NT2/D1 (cell line): ENCODE results near the gene NR1I3.

Source experiments
- DNase-seq: peaks from one replicate; pipeline ENCODE4 v3.0.0-alpha.2; 2011; ENCODE audit warnings: low read depth, low spot score
- H3K27me3 ChIP-seq: 2 replicates; pipeline ENCODE4 v1.6.0; 2011; ENCODE audit warnings: mild to moderate bottlenecking; ENCODE audit not compliant: insufficient read length, insufficient read depth
- H3K36me3 ChIP-seq: 2 replicates; pipeline ENCODE4 v1.6.1; 2011; ENCODE audit warnings: mild to moderate bottlenecking, low read length, mixed read lengths; ENCODE audit not compliant: insufficient read depth, insufficient read length
- H3K4me1 ChIP-seq: 2 replicates; pipeline ENCODE4 v1.5.1; 2011; ENCODE audit not compliant: insufficient read depth, insufficient read length
- H3K4me3 ChIP-seq: 2 replicates; pipeline ENCODE4 v1.5.1; 2011; ENCODE audit warnings: low read depth; ENCODE audit not compliant: insufficient read length
- H3K9ac ChIP-seq: 2 replicates; pipeline ENCODE4 v1.6.0; 2011; ENCODE audit warnings: low read depth; ENCODE audit not compliant: insufficient read length
- H3K9me3 ChIP-seq: 2 replicates; pipeline ENCODE4 v1.5.1; 2011; ENCODE audit warnings: mild to moderate bottlenecking, low read length; ENCODE audit not compliant: insufficient read depth
- SUZ12 ChIP-seq: IDR thresholded peaks from 2 replicates; pipeline ENCODE4 v1.6.1; 2011; ENCODE audit not compliant: insufficient read length, insufficient read depth; ENCODE audit errors: extremely low read depth
- YY1 ChIP-seq: IDR thresholded peaks from 2 replicates; pipeline ENCODE4 v1.6.1; 2011; ENCODE audit not compliant: insufficient read length, insufficient read depth
- ZNF274 ChIP-seq: IDR thresholded peaks from 2 replicates; pipeline ENCODE4 v1.6.1; 2011; ENCODE audit warnings: mild to moderate bottlenecking, low read depth, low read length

Gene NR1I3

DNA sequence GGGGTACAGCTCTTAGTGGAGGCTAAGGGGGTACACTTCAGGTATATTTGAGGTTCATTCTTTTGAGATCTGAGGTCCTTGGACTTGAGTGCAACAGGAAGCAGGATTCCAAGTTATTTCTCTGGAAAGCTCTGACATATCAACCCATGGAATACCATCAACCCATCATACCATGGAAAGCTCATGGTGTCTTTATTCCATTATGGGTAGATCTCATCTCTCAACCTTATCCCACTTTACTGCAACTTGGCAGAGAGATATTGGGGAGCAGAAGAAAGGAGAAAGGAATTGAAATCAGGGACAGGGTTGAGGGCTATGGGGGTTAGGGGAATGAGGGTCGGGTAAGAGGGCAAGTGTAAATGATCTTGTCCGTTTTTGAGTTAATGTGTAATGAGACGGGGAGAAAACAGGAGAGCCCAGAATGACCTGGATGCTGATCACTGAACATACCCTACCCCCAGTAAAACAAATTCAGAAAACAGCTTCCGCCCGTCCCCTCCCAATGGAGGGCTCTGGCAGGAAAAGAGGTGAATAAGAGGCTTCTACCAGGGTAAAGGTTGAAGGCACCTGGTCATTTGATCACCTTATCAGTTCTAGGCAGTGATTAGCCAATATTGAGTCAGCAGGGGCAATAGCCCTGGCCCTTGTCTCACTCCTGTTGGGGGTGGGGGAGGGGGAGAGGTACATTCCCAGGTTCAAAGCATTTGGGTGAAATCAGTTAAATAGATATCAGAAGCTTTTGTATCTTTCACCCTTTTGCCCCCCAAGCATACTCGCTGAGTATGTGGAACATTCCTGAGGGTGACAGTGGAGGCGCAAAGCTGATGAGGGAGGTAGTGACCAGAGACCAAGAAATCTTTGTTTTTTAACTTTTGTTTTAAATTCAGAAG, 14.0 kb downstream of the NR1I3 start:
- H3K27me3 ChIP-seq, result no peaks in the 10 kb centered on the region
- peaks cover 16% of the 10 kb centered on the region for H3K4me1 ChIP-seq
- peaks cover 16% of the 10 kb centered on the region for H3K36me3 ChIP-seq
- DNase-seq, result no peak
- no peaks in the 10 kb centered on the region for H3K9me3 ChIP-seq
- no peak overlapping the region for H3K4me3 ChIP-seq
- TF ChIP-seq YY1 (no peak), SUZ12 (no peak), ZNF274 (no peak)
- H3K9ac ChIP-seq, result no peak overlapping the region

DNA sequence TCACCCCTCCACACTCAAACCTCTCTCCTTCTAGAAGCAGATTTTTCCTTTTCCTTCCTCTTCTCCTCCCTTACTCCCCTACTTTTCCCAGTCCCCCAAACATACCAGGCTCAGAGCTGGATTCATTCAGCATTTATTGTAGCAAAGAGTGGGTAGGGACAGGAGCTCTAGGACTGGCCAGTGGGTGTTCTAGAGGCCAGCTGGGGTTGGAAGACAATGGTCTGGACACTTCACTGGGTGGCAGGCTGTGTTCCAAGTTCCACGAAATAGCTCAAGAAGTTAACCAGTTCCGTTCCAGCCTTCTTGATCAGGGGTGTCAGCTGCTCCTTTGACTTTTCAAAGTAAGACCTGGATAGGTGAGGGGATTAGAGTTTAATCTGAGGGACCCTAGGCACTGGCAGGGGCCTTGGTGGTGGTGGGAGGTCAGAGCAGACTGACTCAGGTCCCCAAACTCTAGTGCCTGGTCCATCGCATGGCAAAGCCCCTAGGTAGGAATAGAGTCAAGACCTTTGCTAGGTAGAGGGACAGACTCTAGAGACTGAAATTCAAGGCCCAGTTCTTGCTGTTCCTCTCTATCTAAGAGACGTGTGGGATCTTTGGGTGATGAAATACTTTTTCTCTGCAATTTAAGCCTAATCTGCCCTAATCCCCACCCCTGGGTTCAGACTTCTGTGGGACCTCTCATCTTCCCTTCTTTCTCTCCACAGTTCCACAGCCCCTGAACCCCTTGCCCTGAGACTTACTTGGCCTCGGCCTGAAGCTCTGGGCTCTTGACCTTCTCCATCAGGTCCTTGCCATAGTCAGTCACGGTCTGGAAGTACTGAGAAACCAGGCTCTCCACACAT, 15.6 kb downstream of the NR1I3 start:
- H3K4me1 ChIP-seq, result peaks cover 17% of the 10 kb centered on the region
- no peaks in the 10 kb centered on the region for H3K36me3 ChIP-seq
- DNase-seq, result no peak
- H3K27me3 ChIP-seq, result no peaks in the 10 kb centered on the region
- H3K9me3 ChIP-seq, result no peaks in the 10 kb centered on the region
- no peak for TF ChIP-seq YY1
- H3K4me3 ChIP-seq, result no peak overlapping the region
- no peak overlapping the region for H3K9ac ChIP-seq

DNA sequence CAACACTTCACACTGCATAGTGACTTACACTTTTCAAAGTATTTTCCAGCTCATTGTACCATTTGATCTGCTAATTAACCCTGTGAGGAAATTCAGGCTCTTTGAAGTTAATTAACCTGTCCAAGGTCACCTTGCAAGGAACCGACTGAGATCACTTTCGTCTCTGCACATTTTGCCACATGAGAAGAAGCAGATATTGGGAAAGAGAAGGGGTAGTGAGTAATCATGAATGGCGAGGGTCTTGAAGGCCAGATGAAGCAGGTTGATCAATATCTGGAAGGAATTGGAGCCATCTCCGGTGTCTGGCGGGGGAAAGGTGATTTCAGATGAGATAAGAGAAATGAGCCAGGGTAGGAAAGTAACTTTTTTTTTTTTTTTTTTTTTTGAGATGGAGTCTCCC, 18.0 kb downstream of the NR1I3 start:
- Histone ChIP-seq H3K4me3 (no peak overlapping the region), H3K36me3 (peaks cover 8% of the 10 kb centered on the region), H3K27me3 (no peaks in the 10 kb centered on the region), H3K9ac (no peak overlapping the region), H3K4me1 (peaks cover 15% of the 10 kb centered on the region), H3K9me3 (no peaks in the 10 kb centered on the region)
- TF ChIP-seq SUZ12 (no peak), ZNF274 (no peak), YY1 (no peak)
- no peak for DNase-seq

DNA sequence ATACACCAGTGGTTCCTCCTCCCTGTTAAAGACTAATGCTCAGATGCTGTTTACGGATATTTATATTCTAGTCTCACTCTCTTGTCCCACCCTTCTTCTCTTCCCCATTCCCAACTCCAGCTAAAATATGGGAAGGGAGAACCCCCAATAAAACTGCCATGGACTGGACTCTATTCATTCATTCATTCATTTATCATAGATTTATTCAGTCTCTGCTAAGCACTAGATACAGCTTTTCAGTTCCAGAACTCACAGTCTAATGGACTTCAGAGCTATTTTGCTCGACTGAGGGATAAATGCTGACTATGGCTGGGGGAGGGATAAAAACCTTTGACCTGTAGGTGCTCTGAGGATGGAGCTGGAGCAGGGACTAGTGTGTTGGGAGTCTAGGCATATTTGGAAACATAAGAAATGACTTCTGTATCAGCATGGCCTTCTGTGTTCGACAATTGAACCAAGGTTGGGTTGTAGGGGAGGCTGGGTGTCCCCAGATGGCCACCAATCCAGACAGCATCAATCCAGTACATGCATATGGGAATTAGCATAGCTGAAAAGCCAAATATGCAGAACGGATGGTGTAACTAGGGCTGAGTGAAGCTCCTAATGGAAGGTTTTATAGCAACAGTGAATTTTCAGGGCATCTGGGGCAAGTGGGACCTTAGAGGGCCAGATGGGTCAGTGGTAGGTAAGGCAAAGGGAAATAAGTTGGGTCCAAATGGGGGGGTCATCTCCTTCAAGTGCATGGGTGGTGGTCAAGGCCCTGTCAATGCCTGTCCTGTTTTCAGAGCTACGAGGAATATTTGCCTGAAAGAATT, 18.7 kb downstream of the NR1I3 start:
- H3K9me3 ChIP-seq, result no peaks in the 10 kb centered on the region
- H3K4me3 ChIP-seq, result no peak overlapping the region
- DNase-seq, result no peak
- TF ChIP-seq YY1, result no peak
- TF ChIP-seq ZNF274, result no peak
- no peak for TF ChIP-seq SUZ12
- peaks cover 14% of the 10 kb centered on the region for H3K4me1 ChIP-seq
- no peaks in the 10 kb centered on the region for H3K27me3 ChIP-seq
- peaks cover 14% of the 10 kb centered on the region for H3K36me3 ChIP-seq
- no peak overlapping the region for H3K9ac ChIP-seq

DNA sequence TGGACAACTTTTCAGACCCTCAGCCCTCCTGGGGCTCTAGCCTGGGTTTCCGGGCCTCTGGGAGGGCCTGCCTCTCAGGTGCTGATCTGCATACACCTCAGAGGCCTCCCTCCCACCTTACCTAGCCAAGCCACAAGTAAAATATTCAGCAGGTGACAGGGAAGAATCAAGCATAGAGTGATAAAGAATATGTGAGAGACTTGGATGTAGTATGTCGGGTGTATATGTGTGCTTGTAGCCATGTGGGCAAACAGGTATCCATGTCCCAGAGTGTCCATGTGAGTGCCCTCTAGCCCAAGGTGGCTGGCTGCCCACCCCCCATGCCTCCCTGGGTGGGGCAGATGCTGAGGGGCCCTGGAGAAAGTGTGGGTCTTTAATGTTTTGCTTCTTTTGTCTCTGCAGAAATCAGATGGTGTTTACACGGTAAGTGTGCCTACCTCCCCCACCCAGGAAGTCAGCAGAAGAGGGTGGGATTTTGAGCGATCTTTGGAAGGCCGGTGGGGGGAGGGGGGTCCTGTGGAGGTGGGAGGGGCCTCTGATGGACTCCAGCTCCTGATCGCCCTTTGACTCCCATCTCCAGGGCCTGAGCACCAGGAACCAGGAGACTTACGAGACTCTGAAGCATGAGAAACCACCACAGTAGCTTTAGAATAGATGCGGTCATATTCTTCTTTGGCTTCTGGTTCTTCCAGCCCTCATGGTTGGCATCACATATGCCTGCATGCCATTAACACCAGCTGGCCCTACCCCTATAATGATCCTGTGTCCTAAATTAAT, 19.5 kb downstream of the NR1I3 start:
- Histone ChIP-seq H3K9me3 (no peaks in the 10 kb centered on the region), H3K4me1 (peaks cover 14% of the 10 kb centered on the region), H3K36me3 (peaks cover 22% of the 10 kb centered on the region), H3K9ac (no peak overlapping the region), H3K27me3 (no peaks in the 10 kb centered on the region), H3K4me3 (no peak overlapping the region)
- TF ChIP-seq YY1 (no peak), SUZ12 (no peak), ZNF274 (no peak)
- DNase-seq, result no peak

DNA sequence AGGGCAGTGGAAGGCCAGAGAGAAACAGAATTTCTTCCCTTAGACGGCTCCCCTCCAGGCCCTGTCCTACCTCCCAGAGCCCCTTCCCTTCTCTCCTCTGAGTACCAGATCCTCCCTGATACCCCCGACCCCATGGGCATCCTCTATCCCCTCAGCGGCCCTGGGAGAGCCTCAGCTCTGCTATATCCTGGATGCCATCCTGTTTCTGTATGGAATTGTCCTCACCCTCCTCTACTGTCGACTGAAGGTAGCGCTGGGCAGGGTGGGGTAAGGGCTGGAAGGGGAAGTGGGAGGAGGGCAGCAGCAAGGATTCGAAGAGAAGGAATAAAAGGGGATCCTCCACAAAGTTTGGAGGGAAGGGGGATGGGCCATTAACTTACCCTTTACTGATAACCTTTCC, 20.2 kb downstream of the NR1I3 start:
- Histone ChIP-seq H3K4me3 (no peak overlapping the region), H3K9me3 (no peaks in the 10 kb centered on the region), H3K27me3 (no peaks in the 10 kb centered on the region), H3K9ac (no peak overlapping the region), H3K4me1 (peaks cover 14% of the 10 kb centered on the region), H3K36me3 (peaks cover 29% of the 10 kb centered on the region)
- DNase-seq, result no peak
- TF ChIP-seq SUZ12 (no peak), ZNF274 (no peak), YY1 (no peak)
